A673 (cell line): ENCODE results near the gene CMPK2. TPM values are rescaled to one million over a fixed set of nuclear protein-coding genes. Genes with fewer than 3 reads are reported as not detected.

Experiments
- BruUV-seq: library from RNA; stranded (reverse); fragments of 400-500 nt; replicated peaks from 2 replicates; lab custom pipeline; 2021; lab: Mats Ljungman, UMichigan
- CTCF ChIA-PET: fragments of 300-600 bp; sonication (Branson Sonifier 250); formaldehyde crosslinking; loops from one replicate; lab custom pipeline; 2022; ENCODE audit warnings: antibody characterized with exemption; lab: Charles Lee
- POLR2A ChIA-PET: fragments of 300-600 bp; sonication (Branson Sonifier 250); formaldehyde crosslinking; loops from one replicate; lab custom pipeline; 2022; ENCODE audit warnings: antibody characterized with exemption; ENCODE audit not compliant: low non-redundant PET; lab: Charles Lee
- DNase-seq: peaks from one replicate; pipeline ENCODE4 v3.0.0-alpha.2; 2015; ENCODE audit warnings: low spot score
- H3K27ac ChIP-seq: fragments of 200-600 bp; sonication (generic); 2 replicates; pipeline ENCODE4 v1.5.1; 2016; ENCODE audit warnings: mixed run types, low read depth, mild to moderate bottlenecking, mixed read lengths, antibody characterized with exemption, low read length; ENCODE audit not compliant: poor library complexity, severe bottlenecking
- H3K27me3 ChIP-seq: fragments of 200-600 bp; sonication (generic); replicated peaks from 2 replicates; pipeline ENCODE4 v1.6.1; 2017; ENCODE audit warnings: mixed run types, low read depth, mild to moderate bottlenecking, mixed read lengths, antibody characterized with exemption, low read length; ENCODE audit not compliant: insufficient read depth, poor library complexity
- H3K36me3 ChIP-seq: fragments of 200-600 bp; sonication (generic); 2 replicates; pipeline ENCODE4 v1.6.1; 2016; ENCODE audit warnings: mixed run types, mild to moderate bottlenecking, mixed read lengths, antibody characterized with exemption, low read length; ENCODE audit not compliant: insufficient read depth, poor library complexity, severe bottlenecking
- H3K4me1 ChIP-seq: fragments of 200-600 bp; sonication (generic); 2 replicates; pipeline ENCODE4 v1.6.1; 2017; ENCODE audit warnings: mixed run types, mild to moderate bottlenecking, mixed read lengths, antibody characterized with exemption, low read length; ENCODE audit not compliant: insufficient read depth, poor library complexity, severe bottlenecking
- H3K4me3 ChIP-seq: fragments of 200-600 bp; sonication (generic); 2 replicates; pipeline ENCODE4 v1.5.1; 2016; ENCODE audit warnings: low read depth, mixed run types, mild to moderate bottlenecking, mixed read lengths, low read length; ENCODE audit not compliant: poor library complexity, severe bottlenecking
- H3K9me3 ChIP-seq: fragments of 200-600 bp; sonication (generic); 2 replicates; pipeline ENCODE4 v1.6.1; 2016; ENCODE audit warnings: mixed run types, low read depth, mild to moderate bottlenecking, mixed read lengths, antibody characterized with exemption, low read length; ENCODE audit not compliant: poor library complexity, severe bottlenecking
- EZH2 ChIP-seq: fragments of 200-600 bp; sonication (generic); IDR thresholded peaks from 2 replicates; pipeline ENCODE4 v1.6.1; 2017; ENCODE audit warnings: borderline replicate concordance, low read depth, mild to moderate bottlenecking, mixed read lengths, antibody characterized with exemption, low read length; ENCODE audit not compliant: poor library complexity, severe bottlenecking
- intact Hi-C: fragments of 100-400 bp; cut with micrococcal nuclease; formaldehyde crosslinking; loops from one replicate; pipeline ENCODE4 v1.10.0; 2022; ENCODE audit not compliant: unreplicated experiment
- total RNA-seq: library from RNA; stranded (reverse); gene quantifications from 2 replicates; pipeline ENCODE4 v1.2.3, GENCODE V29; 2021
- TF ChIP-seq, protein P1 (sequence below): fragments of 300-800, 200-600 bp; sonication (generic); conservative IDR thresholded peaks from 2 replicates; pipeline ENCODE4 v1.5.1; 2017; ENCODE audit warnings: low read depth, mild to moderate bottlenecking, antibody characterized with exemption, low read length, moderate library complexity, mixed read lengths

CMPK2 gene
- total RNA-seq, 1 experiment from 2014 or later = 4.6 TPM

DNA sequence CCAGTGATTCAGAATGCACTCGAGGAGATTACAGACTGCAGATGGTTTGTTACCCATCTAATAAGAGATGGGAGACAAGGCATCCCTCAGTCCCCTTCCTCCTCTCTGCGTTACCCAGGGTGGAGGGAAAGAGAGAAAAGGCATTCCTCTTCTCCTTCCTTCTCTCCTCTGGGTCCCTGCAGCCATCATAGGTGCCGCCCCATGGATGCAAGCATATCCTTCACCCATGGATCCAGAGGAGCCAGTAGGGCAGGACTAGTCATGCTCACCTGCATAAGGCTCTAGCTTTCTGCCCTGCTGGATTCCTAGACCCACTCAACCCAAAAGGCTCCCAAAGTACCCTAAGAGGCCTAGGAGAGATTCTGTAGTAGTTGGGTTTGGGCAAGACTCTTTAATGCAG, 20.4 kb downstream of the CMPK2 start:
- TF ChIP-seq, protein P1, sequence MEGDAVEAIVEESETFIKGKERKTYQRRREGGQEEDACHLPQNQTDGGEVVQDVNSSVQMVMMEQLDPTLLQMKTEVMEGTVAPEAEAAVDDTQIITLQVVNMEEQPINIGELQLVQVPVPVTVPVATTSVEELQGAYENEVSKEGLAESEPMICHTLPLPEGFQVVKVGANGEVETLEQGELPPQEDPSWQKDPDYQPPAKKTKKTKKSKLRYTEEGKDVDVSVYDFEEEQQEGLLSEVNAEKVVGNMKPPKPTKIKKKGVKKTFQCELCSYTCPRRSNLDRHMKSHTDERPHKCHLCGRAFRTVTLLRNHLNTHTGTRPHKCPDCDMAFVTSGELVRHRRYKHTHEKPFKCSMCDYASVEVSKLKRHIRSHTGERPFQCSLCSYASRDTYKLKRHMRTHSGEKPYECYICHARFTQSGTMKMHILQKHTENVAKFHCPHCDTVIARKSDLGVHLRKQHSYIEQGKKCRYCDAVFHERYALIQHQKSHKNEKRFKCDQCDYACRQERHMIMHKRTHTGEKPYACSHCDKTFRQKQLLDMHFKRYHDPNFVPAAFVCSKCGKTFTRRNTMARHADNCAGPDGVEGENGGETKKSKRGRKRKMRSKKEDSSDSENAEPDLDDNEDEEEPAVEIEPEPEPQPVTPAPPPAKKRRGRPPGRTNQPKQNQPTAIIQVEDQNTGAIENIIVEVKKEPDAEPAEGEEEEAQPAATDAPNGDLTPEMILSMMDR = no peak
- no peak for TF ChIP-seq EZH2
- Histone ChIP-seq H3K36me3 (no peaks in the 10 kb centered on the region), H3K27ac (no peak overlapping the region), H3K4me3 (no peak overlapping the region), H3K27me3 (no peaks in the 10 kb centered on the region), H3K4me1 (no peaks in the 10 kb centered on the region), H3K9me3 (peaks cover 51% of the 10 kb centered on the region)
- CTCF ChIA-PET = no interaction called here
- POLR2A ChIA-PET = no interaction called here
- no peak for DNase-seq
- BruUV-seq = no TSS peak
- intact Hi-C loops = no loop called here

DNA sequence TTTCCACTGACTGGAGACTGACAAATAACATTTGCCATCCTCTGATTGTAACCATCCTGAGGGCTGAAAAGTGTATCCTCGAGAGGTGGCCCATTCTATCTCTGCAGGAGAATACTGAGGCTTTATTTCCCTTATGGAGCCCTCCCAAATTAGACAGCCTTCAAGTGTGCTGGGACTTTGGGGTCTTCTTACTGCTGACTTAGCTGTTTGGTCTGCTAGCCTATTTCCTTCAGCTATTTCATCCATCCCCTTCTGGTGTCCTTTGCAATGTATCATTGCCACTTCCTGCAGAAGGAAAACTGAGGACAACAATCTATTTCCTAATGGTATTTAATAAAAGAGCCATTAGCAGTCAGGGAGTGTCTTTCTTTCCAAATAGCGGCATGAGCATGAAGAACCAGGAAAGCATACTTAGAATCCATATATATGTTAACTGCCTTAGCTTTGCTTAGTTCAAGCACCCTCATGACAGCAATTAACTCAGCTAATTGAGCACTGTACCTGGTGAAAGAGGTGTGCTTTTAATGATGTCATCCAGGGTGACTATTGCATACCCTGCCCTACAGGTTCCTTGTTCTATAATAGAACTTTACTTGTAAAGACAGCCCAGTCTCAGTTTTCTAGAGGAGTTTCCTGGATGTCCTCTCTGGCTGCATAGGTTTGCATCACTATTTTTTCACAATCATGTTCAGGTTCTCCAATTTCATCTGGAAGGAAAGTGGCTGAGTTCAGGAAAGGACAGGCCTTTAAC, 24.0 kb downstream of the CMPK2 start:
- H3K27me3 ChIP-seq = no peaks in the 10 kb centered on the region

DNA sequence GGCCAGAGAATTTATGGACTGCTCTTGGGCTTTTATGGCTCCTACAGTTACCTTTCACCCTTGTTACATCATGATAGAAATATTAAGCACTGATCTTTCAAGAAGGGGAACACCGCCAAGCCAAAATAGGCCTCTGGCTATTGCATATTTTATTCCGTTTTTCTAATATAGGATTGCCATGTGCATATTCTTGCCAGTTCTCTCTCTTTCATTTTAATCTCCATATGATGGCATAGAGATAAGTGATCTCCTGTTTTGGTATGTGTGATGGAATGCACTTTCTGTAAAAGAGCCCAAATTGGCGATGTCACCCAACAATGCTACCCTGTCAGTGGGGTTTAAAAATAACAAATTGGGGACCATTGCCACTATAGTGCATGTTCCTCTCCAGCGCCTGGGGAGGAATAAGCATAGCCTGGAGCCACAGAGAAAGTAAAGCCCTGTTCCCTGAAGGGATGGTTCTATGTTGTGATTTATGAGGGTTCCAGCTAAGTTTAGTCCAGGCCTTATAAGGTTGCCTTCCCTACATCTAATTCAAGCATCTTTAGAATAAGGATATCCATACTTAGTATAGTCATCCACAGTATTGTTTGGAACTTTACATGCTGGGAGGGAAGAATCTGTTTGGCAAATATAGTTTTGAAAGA, 26.9 kb downstream of the CMPK2 start:
- no TSS peak for BruUV-seq
- Histone ChIP-seq H3K4me1 (no peaks in the 10 kb centered on the region), H3K36me3 (no peaks in the 10 kb centered on the region), H3K27ac (no peak overlapping the region), H3K27me3 (no peaks in the 10 kb centered on the region), H3K4me3 (no peak overlapping the region), H3K9me3 (peaks cover 30% of the 10 kb centered on the region)
- intact Hi-C loops = no loop called here
- TF ChIP-seq, protein P1 = no peak
- no peak for TF ChIP-seq EZH2
- no peak for DNase-seq
- POLR2A ChIA-PET = no interaction called here
- CTCF ChIA-PET = no interaction called here

More for the DNA sequence above, 24.0 kb downstream of the CMPK2 start:
- Histone ChIP-seq H3K36me3 (no peaks in the 10 kb centered on the region), H3K4me3 (no peak overlapping the region), H3K4me1 (no peaks in the 10 kb centered on the region), H3K27ac (no peak overlapping the region), H3K9me3 (peaks cover 46% of the 10 kb centered on the region)
- TF ChIP-seq, protein P1 = no peak
- TF ChIP-seq EZH2 = no peak
- intact Hi-C loops = no loop called here
- no peak for DNase-seq
- CTCF ChIA-PET = no interaction called here
- no TSS peak for BruUV-seq
- POLR2A ChIA-PET = no interaction called here
